HG03442 (cell line): ENCODE measurements around the gene TAF11L12.
"Not testable (repeated sequence)": the region's sequence is repeated elsewhere in the genome, so short reads cannot be mapped to it uniquely, and the experiment has no call there.

Experiments used
- ATAC-seq: cut with Tn5 transposase; IDR thresholded peaks from one replicate; pipeline ENCODE4 v1.9.1; 2021; ENCODE audit warnings: mild to moderate bottlenecking, moderate library complexity; ENCODE audit not compliant: unreplicated experiment

TAF11L12 gene

DNA sequence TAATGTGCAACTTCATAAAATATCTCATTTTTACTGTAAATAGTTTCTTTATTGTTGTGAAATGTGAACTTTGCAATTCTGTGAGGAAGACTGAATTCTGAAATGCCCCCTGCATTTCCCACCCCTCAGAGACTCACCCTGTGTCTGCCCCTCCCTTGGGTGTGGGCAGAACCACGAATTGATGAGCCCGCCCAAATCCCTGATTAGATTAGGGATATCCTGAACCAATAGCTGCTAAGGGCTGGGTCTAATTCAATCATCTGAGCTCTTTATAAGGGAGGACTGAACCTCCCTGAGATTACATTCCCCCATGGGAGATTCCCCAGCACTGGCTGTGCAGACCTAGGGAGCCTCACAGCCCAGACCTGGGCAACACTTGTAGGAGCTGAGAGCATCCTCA is at the start of gene TAF11L12:
TAF11L12 (plus strand) TSS at position 301 of the 400 bp plus-strand sequence.
- ATAC-seq = not testable (repeated sequence)

DNA sequence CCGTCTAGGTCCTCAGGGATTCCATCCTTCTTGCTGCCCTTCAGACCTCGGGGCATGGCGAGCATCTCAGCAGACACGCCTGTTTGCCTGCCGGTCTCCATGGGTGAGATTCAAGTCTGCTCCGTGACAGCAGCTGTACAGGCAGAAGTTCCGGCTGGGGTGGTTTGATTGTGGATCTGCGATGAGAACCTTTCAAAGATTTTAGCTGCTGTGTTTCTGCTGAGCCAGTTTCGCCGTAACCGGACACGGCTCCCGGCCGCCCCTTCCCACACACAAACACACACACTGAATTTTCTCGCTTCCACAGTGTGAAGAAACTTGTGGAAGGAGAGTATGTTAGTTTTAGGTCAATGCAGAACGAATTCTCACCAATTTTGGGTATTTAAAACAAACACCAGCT is 24.5 kb upstream of the TAF11L12 start, which contains the start of gene TAF11L7:
TAF11L7 (minus strand) TSS at position 101 of the 400 bp plus-strand sequence.
- ATAC-seq = not testable (repeated sequence)

DNA sequence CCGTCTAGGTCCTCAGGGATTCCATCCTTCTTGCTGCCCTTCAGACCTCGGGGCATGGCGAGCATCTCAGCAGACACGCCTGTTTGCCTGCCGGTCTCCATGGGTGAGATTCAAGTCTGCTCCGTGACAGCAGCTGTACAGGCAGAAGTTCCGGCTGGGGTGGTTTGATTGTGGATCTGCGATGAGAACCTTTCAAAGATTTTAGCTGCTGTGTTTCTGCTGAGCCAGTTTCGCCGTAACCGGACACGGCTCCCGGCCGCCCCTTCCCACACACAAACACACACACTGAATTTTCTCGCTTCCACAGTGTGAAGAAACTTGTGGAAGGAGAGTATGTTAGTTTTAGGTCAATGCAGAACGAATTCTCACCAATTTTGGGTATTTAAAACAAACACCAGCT is 19.3 kb upstream of the TAF11L12 start, which contains the start of gene TAF11L8:
TAF11L8 (minus strand) TSS at position 101 of the 400 bp plus-strand sequence.
- ATAC-seq = not testable (repeated sequence)

DNA sequence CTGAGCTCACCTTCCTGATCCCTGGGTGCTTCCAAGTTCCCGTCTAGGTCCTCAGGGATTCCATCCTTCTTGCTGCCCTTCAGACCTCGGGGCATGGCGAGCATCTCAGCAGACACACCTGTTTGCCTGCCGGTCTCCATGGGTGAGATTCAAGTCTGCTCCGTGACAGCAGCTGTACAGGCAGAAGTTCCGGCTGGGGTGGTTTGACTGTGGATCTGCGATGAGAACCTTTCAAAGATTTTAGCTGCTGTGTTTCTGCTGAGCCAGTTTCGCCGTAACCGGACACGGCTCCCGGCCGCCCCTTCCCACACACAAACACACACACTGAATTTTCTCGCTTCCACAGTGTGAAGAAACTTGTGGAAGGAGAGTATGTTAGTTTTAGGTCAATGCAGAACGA is 15.9 kb upstream of the TAF11L12 start, which contains the start of gene TAF11L9:
TAF11L9 (minus strand) TSS at position 140 of the 400 bp plus-strand sequence.
- ATAC-seq = not testable (repeated sequence)

DNA sequence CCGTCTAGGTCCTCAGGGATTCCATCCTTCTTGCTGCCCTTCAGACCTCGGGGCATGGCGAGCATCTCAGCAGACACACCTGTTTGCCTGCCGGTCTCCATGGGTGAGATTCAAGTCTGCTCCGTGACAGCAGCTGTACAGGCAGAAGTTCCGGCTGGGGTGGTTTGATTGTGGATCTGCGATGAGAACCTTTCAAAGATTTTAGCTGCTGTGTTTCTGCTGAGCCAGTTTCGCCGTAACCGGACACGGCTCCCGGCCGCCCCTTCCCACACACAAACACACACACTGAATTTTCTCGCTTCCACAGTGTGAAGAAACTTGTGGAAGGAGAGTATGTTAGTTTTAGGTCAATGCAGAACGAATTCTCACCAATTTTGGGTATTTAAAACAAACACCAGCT is 12.5 kb upstream of the TAF11L12 start, which contains the start of gene TAF11L10:
TAF11L10 (minus strand) TSS at position 101 of the 400 bp plus-strand sequence.
- ATAC-seq = not testable (repeated sequence)

DNA sequence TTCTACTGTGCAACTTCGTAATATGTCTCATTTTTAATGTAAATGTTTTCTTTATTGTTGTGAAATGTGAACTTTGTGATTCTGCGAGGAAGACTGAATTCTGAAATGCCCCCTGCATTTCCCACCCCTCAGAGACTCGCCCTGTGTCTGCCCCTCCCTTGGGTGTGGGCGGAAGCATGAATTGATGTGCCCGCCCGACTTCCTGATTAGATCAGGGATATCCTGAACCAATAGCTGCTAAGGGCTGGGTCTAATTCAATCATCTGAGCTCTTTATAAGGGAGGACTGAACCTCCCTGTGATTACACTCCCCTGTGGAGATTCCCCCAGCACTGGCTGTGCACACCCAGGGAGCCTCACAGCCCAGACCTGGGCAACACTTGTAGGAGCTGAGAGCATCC is 6.3 kb upstream of the TAF11L12 start, which contains the start of gene TAF11L11:
TAF11L11 (plus strand) TSS at position 304 of the 400 bp plus-strand sequence.
- ATAC-seq = not testable (repeated sequence)

DNA sequence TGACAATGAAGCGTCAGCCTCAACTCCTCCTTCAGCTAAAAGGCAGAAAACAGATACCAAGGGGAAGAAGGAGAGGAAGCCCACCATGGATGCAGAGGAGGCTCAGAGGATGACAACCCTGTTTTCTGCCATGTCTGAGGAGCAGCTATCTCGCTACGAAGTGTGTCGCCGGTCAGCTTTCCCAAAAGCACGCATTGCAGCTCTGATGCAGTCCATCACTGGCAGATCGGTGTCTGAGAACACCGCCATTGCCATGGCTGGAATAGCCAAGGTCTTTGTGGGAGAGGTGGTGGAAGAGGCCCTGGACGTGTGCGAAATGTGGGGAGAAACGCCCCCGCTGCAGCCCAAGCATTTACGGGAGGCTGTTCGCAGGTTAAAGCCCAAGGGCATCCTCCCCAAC is 5.2 kb upstream of the TAF11L12 start:
- no peak for ATAC-seq

DNA sequence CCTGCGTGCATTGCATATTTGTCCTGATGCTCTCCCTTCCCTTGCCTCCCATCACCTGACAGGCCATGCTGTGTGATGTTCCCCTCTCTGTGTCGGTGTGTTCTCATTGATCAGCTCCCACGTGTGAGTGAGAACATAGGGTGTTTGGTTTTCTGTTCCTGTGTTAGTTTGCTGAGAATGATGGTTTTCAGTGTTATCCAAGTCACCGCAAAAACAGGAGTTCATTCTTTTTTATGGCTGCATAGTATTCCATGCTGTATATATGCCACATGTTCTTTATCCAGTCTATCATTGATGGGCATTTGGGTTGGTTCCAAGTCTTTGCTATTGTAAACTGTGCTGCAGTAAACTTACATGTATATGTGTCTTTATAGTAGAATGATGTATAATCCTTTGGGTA is 2.7 kb upstream of the TAF11L12 start:
- not testable (repeated sequence) for ATAC-seq

DNA sequence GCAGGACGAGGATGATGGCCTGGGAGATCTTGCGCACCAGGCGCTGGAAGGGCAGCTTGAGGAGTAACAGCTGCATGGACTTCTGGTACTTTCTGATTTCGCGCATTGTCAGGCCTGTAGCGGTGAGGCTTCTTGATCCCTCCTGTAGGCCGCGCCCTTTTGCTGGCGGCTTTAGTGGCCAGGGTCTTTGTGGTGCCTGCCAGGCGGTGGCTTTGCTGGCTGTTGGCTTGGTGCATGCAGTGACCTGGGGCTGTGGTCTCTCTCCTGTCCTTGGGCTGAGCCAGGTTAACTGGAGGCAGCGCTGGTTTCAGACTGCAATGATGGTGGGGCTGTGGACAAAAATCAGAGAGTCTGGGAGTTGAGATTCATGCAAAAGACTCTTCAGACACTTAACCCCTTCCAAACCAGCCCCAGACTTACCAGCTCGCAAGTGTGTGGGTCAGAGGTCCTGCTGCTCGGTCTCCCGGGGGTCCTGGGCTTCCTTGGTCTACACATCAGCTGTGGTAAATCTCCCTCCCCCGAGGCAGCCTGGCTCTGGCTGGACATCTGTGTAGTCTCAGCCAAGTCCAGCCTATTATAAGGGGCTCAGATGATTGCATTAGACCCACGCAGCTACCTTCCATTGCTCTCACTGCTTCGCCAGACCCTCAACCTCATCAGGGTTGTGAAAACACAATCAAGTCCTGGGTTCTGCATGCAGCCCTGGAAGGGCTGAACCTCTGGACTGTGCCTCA is 4.8 kb downstream of the TAF11L12 start:
- no peak for ATAC-seq

DNA sequence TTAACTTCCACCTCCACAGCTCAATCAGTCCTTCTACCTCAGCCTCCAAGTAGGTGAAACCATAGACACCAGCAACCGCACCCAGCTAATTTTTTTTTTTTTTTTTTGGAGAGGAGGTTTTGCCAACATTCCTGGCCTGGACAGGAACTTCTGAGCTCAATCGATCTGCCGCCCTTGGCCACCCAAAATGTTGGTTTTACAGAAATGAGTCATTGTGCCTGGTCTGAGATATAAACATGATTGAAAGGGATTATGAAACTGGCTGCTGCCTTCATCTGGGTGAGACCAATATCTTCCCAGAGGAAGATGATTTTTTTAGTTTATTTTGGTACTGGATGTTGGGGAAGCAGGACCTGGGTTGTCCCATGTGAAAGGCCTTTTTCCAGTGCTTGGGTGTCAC is 9.2 kb downstream of the TAF11L12 start:
- ATAC-seq = no peak

DNA sequence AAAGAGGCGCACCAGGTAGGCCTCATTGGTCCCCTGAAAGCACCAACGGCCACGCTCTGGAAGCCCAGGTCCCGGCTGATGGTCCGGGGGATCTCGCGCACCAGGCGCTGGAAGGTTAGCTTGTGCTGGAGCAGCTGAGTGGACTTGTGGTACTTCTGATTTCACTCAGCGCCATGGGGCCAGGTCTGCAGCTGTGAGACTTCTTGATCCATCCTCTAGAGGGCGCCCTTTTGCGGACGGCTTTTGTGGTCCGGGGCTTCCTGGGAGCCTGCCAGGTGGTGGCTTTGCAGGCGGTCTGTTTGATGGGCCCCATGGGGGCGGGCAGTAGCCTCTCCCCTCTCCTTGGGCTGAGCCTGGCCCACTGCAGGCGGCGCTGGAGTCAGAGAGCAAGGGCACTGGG is 10.4 kb downstream of the TAF11L12 start:
- no peak for ATAC-seq

DNA sequence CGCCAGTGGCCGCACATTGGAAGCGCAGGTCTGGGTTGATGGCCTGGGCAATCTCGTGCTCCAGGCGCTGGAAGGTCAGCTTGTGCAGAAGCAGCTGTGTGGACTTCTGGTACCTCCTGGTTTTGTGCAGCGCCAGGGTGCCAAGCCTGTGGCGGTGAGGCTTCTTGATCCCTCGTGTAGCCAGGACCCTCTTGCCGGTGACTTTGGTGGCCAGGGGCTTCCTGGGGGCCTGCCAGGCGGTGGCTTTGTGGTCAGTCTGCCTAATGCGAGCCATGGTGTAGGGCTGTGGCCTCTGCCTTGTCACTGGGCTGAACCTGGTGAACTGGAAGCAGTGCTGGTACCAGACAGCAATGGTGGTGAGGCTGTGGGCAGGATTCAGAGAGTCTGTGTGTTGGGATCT is 15.5 kb downstream of the TAF11L12 start:
- no peak for ATAC-seq

DNA sequence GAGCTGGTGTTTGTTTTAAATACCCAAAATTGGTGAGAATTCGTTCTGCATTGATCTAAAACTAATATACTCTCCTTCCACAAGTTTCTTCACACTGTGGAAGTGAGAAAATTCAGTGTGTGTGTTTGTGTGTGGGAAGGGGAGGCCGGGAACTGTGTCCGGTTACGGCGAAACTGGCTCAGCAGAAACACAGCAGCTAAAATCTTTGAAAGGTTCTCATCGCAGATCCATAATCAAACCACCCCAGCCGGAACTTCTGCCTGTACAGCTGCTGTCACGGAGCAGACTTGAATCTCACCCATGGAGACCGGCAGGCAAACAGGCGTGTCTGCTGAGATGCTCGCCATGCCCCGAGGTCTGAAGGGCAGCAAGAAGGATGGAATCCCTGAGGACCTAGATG is 21.6 kb downstream of the TAF11L12 start, which contains the start of gene TAF11L13:
TAF11L13 (plus strand) TSS at position 301 of the 400 bp plus-strand sequence.
- ATAC-seq = not testable (repeated sequence)

DNA sequence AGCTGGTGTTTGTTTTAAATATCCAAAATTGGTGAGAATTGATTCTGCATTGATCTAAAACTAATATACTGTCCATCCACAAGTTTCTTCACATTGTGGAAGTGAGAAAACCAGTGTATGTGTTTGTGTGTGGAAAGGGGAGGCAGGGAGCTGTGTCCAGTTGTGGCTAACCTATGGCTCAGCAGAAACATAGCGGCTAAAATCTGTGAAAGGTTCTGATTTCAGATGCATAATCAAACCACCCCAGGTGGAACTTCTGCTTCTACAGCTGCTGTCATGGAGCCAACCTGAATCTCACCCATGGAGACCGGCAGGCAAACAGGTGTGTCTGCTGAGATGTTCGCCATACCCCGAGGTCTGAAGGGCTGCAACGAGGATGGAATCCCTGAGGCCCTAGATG is 24.0 kb downstream of the TAF11L12 start, which contains the start of gene TAF11L14:
TAF11L14 (plus strand) TSS at position 301 of the 400 bp plus-strand sequence.
- no peak for ATAC-seq

DNA sequence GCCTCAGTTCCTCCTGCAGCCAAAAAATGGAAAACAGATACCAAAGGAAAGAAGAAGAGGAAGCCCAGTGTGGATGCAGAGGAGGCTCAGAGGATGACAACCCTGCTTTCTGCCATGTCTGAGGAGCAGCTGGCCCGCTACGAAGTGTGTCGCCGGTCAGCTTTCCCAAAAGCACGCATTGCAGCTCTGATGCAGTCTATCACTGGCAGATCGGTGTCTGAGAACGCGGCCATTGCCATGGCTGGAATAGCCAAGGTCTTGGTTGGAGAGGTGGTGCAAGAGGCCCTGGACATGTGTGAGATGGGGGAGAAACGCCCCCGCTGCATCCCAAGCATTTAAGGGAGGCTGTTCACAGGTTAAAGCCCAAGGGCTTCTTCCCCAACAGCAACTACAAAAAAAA is 39.0 kb downstream of the TAF11L12 start:
- ATAC-seq = not testable (repeated sequence)

DNA sequence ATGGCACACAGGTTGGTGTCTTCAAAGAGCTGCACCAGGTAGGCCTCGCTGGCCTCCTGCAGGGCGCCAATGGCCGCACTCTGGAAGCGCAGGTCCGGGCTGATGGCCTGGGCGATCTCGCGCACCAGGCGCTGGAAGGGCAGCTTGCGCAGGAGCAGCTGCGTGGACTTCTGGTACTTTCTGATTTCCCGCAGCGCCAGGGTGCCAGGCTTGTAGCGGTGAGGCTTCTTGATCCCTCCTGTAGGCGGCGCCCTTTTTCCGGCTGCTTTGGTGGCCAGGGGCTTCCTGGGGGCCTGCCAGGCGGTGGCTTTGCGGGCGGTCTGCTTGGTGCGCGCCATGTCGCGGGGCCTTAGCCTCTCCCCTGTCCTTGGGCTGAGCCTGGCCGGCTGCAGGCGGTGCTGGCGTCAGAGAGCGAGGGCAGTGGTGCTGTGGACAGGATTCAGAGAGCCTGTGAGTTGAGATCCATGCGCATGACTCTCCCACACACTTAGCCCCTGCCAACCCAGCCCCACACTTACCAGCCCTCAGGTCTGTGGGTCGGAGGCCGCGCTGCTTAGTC is 45.1 kb downstream of the TAF11L12 start:
- ATAC-seq = not testable (repeated sequence)

DNA sequence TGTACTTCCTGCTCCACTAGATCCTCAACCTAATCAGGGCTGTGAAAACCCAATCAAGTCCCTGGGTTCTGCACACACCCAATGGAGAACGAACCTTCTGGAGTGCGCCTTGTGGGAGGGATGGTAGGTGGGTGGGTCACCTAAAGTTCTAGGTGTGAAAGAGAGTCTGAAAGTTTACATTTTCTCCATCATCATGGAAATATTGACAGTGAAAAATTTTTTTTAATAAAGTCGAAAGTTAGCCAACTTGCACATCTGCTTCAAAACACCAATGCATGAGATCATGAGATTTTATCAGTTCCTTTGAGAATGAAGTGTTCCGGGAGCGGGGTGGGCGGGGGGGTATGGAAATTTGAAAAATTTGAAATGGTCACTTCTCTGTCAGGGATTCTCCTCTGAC is 45.7 kb downstream of the TAF11L12 start:
- no peak for ATAC-seq
